K562 (cell line): ENCODE measurements around the gene VRK3. TPM values are rescaled to one million over a fixed set of nuclear protein-coding genes. Genes with fewer than 3 reads are reported as not detected.
A peak's percentile ranks its signal among the peaks of the same experiment; 100 is the strongest.

Source experiments
- NFE2L1 ChIP-seq: fragments of 450-650 bp; IDR thresholded peaks from 2 replicates; pipeline ENCODE4 v1.6.1; 2016; ENCODE audit warnings: missing genetic modification characterization, low read depth, mild to moderate bottlenecking, missing compliant biosample characterization, moderate library complexity, borderline replicate concordance
- NONO ChIP-seq, 2 experiments: fragments of 200-400 bp in 1 of 2; fragments of 450-650 bp in 1 of 2; formaldehyde crosslinking in 1 of 2; IDR thresholded peaks; 2 replicates each; pipeline ENCODE4 v1.6.1; 2017; ENCODE audit warnings: low read depth in 2 of 2, mild to moderate bottlenecking in 2 of 2, moderate library complexity in 2 of 2, low read length in 1 of 2
- PML ChIP-seq: IDR thresholded peaks from 2 replicates; pipeline ENCODE4 v1.6.1; 2012; ENCODE audit warnings: low read length, inconsistent platforms
- POU5F1 ChIP-seq: fragments of 150-350 bp; IDR thresholded peaks from 2 replicates; pipeline ENCODE4 v1.6.1; 2014; ENCODE audit warnings: borderline replicate concordance, low read length, low read depth, mild to moderate bottlenecking; ENCODE audit not compliant: partially characterized antibody
- SIX5 ChIP-seq, 2 experiments: IDR thresholded peaks; 2 replicates each; pipeline ENCODE4 v1.6.1; 2011; ENCODE audit warnings: low read length in 2 of 2, borderline replicate concordance in 1 of 2, low read depth in 1 of 2, mild to moderate bottlenecking in 1 of 2, moderate library complexity in 1 of 2; ENCODE audit not compliant: insufficient read depth in 1 of 2
- TAF1 ChIP-seq: IDR thresholded peaks from 2 replicates; pipeline ENCODE4 v1.6.1; 2011; ENCODE audit warnings: mild to moderate bottlenecking, low read length, moderate library complexity; ENCODE audit not compliant: insufficient read depth, control insufficient read depth, severe bottlenecking; ENCODE audit errors: extremely low read depth
- YBX1 ChIP-seq: fragments of 450-650 bp; IDR thresholded peaks from 2 replicates; pipeline ENCODE4 v1.7.1; 2016; ENCODE audit warnings: mild to moderate bottlenecking
- polyA plus RNA-seq, 8 experiments: library from polyadenylated mRNA; depleted of rRNA in 4 of 8; stranded (reverse) in 5 of 8; unstranded in 3 of 8; fragments of >200 nt; fragmentation: Nextera tagmentation in 2 of 8; fragmentation: Illumina TruSeq in 1 of 8; extraction: Ambion mirVana in 2 of 8; extraction: Trizol in 1 of 8; gene quantifications; 2 replicates each; pipeline versions ENCODE4 v1.2.1 to v1.2.3, GENCODE V29; 2011 to 2014; ENCODE audit warnings: inconsistent platforms in 1 of 8, missing spikeins in 1 of 8
- total RNA-seq, 7 experiments: library from RNA; depleted of rRNA in 6 of 7; stranded (reverse); fragments of >200 nt in 6 of 7; fragmentation: Illumina TruSeq in 2 of 7; extraction: Trizol in 2 of 7; gene quantifications; 2 replicates each; pipeline versions ENCODE4 v1.2.1 to v1.2.3, GENCODE V29; 2011 to 2021; ENCODE audit warnings: low replicate concordance in 1 of 7
- TF ChIP-seq, protein P1 (sequence below): sonication (generic); formaldehyde crosslinking; IDR thresholded peaks from 2 replicates; pipeline ENCODE4 v1.8.0; 2022; ENCODE audit warnings: missing genetic modification reagents, mild to moderate bottlenecking, borderline replicate concordance
- TF ChIP-seq, protein P2 (sequence below), 2 experiments: fragments of 450-650 bp in 1 of 2; sonication (generic) in 1 of 2; formaldehyde crosslinking; conservative IDR thresholded peaks; 2 replicates each; pipeline versions ENCODE4 v1.4.0 to v1.8.1; 2020 to 2022; ENCODE audit warnings: mild to moderate bottlenecking in 1 of 2, missing genetic modification reagents in 1 of 2
- TF ChIP-seq, protein P3 (sequence below), 2 experiments: fragments of 450-650 bp; formaldehyde crosslinking in 1 of 2; IDR thresholded peaks; 2 replicates each; pipeline versions ENCODE4 v1.4.0 to v1.6.1; 2014 to 2020; ENCODE audit warnings: mild to moderate bottlenecking in 2 of 2, borderline replicate concordance in 1 of 2, low read depth in 1 of 2
- TF ChIP-seq, protein P4 (sequence below), 2 experiments: IDR thresholded peaks; 2 replicates each; pipeline ENCODE4 v1.6.1; 2011; ENCODE audit warnings: borderline replicate concordance in 1 of 2, control low read depth in 1 of 2, low read depth in 1 of 2, low read length in 1 of 2, mild to moderate bottlenecking in 1 of 2, mixed read lengths in 1 of 2, moderate library complexity in 1 of 2; ENCODE audit not compliant: insufficient read depth in 1 of 2, insufficient read length in 1 of 2, poor library complexity in 1 of 2, severe bottlenecking in 1 of 2; ENCODE audit errors: extremely low read depth in 1 of 2

Gene VRK3
- total and polyA plus RNA-seq, 9 of the 15 experiments (the other 6 are each of a cell fraction or from before 2014, with no cell fraction given) = 25.6 to 94.3 (median 42.9) TPM

DNA sequence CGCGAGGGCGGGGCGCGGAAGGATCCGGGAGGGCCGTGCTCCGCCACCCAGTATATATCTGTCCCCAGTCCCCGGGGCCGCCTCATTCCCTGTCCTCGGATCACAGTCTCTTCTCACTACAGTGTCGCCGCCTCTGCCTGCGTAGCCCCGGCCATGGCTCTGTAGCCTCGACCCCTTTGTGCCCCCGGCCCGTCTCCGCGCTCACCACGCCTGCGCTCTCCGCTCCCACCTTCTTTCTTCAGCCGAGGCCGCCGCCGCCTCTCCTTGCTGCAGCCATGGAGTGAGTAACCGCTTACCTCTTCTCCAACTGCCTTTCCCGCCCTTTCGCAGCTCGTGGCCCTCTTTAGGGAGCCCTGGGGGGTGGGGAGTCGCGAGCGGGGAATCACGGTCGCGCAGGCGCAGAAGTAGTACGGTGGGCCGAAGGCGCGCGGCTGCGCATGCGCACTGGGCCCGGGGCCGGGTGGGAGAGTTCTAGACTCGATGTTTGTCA, 96.0 kb downstream of the VRK3 start, which contains the start of the genes ATF5 and NUP62 (continued):
- TF ChIP-seq, protein P1, sequence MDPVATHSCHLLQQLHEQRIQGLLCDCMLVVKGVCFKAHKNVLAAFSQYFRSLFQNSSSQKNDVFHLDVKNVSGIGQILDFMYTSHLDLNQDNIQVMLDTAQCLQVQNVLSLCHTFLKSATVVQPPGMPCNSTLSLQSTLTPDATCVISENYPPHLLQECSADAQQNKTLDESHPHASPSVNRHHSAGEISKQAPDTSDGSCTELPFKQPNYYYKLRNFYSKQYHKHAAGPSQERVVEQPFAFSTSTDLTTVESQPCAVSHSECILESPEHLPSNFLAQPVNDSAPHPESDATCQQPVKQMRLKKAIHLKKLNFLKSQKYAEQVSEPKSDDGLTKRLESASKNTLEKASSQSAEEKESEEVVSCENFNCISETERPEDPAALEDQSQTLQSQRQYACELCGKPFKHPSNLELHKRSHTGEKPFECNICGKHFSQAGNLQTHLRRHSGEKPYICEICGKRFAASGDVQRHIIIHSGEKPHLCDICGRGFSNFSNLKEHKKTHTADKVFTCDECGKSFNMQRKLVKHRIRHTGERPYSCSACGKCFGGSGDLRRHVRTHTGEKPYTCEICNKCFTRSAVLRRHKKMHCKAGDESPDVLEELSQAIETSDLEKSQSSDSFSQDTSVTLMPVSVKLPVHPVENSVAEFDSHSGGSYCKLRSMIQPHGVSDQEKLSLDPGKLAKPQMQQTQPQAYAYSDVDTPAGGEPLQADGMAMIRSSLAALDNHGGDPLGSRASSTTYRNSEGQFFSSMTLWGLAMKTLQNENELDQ (CRISPR knock-in tag) = peak; percentile 62
- TF ChIP-seq NFE2L1 (tag) = no peak
- TF ChIP-seq YBX1 = no peak
- TF ChIP-seq SIX5 (IDR thresholded peaks at IDR 0.05; ENCODE audit: borderline replicate concordance in 1 of 2, insufficient read depth in 1 of 2, low read depth in 1 of 2, low read length in 2 of 2) = no peak
- TF ChIP-seq PML = peak; percentile 69; the same call in 1 of the 2 replicates
- peak; percentile 45 for TF ChIP-seq POU5F1
- TF ChIP-seq, protein P2, sequence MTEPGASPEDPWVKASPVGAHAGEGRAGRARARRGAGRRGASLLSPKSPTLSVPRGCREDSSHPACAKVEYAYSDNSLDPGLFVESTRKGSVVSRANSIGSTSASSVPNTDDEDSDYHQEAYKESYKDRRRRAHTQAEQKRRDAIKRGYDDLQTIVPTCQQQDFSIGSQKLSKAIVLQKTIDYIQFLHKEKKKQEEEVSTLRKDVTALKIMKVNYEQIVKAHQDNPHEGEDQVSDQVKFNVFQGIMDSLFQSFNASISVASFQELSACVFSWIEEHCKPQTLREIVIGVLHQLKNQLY (CRISPR knock-in tag; conservative IDR thresholded peaks at IDR 0.05) = peak in 1 of 2 experiments; percentile 81; a peak in 1 of 4 replicates
- peak; percentile 19 to 86; a peak in 2 of 4 replicates for TF ChIP-seq NONO (IDR thresholded peaks at IDR 0.05; ENCODE audit: low read depth in 2 of 2, low read length in 1 of 2)
- TF ChIP-seq, protein P3, sequence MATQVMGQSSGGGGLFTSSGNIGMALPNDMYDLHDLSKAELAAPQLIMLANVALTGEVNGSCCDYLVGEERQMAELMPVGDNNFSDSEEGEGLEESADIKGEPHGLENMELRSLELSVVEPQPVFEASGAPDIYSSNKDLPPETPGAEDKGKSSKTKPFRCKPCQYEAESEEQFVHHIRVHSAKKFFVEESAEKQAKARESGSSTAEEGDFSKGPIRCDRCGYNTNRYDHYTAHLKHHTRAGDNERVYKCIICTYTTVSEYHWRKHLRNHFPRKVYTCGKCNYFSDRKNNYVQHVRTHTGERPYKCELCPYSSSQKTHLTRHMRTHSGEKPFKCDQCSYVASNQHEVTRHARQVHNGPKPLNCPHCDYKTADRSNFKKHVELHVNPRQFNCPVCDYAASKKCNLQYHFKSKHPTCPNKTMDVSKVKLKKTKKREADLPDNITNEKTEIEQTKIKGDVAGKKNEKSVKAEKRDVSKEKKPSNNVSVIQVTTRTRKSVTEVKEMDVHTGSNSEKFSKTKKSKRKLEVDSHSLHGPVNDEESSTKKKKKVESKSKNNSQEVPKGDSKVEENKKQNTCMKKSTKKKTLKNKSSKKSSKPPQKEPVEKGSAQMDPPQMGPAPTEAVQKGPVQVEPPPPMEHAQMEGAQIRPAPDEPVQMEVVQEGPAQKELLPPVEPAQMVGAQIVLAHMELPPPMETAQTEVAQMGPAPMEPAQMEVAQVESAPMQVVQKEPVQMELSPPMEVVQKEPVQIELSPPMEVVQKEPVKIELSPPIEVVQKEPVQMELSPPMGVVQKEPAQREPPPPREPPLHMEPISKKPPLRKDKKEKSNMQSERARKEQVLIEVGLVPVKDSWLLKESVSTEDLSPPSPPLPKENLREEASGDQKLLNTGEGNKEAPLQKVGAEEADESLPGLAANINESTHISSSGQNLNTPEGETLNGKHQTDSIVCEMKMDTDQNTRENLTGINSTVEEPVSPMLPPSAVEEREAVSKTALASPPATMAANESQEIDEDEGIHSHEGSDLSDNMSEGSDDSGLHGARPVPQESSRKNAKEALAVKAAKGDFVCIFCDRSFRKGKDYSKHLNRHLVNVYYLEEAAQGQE (IDR thresholded peaks at IDR 0.05; ENCODE audit: borderline replicate concordance) = no peak
- TF ChIP-seq, protein P3 (CRISPR knock-in tag; IDR thresholded peaks at IDR 0.05; ENCODE audit: low read depth) = peak; percentile 81; the same call in 1 of the 2 replicates
- TF ChIP-seq TAF1 = peak; percentile 54
- TF ChIP-seq, protein P4, sequence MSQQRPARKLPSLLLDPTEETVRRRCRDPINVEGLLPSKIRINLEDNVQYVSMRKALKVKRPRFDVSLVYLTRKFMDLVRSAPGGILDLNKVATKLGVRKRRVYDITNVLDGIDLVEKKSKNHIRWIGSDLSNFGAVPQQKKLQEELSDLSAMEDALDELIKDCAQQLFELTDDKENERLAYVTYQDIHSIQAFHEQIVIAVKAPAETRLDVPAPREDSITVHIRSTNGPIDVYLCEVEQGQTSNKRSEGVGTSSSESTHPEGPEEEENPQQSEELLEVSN (IDR thresholded peaks at IDR 0.05; ENCODE audit: borderline replicate concordance in 1 of 2, extremely low read depth in 1 of 2, insufficient read depth in 1 of 2, insufficient read length in 1 of 2, low read depth in 1 of 2, low read length in 1 of 2, poor library complexity in 1 of 2, severe bottlenecking in 1 of 2) = peak; percentile 98 to 99
